Measurements from ENCODE around the gene ROPN1.
"Not testable (repeated sequence)": the region's sequence is repeated elsewhere in the genome, so short reads cannot be mapped to it uniquely, and the experiment has no call there.

- TF ChIP-seq EP300, CTCF (IDR thresholded peaks at IDR 0.05): not testable (repeated sequence)
Observed at GRCh38 chr3:124017502-124017901, 25.6 kb upstream of the ROPN1 start.
